Stimulated activated CD4-positive, alpha-beta T cell treated with anti-CD3 and anti-CD28 coated beads, Interleukin-1b, Interleukin-23, amount 100 ng/mL, for 1 hour (primary cell): ENCODE data around the gene STRN4.
A peak's percentile ranks its signal among the peaks of the same experiment; 100 is the strongest.

Experiments used
- DNase-seq, 2 donors: peaks; one replicate each; pipeline ENCODE4 v3.0.0-alpha.2; 2020; ENCODE audit warnings: low read depth in 2 of 2

The STRN4 gene

DNA sequence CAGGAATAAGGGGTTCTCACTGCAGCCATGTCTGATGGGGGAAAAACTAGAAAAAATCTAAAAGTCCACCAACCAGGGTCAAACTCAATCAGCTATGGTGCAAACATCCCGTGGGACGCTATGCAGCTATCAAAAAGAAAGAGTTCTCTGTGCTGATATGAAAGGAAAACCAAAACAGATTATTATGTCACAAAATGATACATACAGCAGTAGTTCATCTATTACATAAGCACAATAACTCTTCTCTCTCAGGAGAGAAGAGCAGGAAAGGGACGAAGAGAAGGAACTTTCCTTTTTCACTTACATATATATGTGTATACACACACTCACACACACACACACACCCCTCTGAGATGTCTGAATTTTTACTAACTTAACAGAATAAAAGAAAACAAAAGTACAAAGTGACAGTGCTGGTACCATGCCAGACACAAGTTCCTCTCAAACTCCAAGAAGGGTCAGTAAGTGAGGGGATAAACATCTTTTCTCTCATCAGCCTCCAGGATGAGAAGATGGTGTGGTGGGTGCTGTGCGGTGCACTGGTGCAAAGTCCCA lies 3.2 kb downstream of the STRN4 start:
- DNase-seq: no peak

DNA sequence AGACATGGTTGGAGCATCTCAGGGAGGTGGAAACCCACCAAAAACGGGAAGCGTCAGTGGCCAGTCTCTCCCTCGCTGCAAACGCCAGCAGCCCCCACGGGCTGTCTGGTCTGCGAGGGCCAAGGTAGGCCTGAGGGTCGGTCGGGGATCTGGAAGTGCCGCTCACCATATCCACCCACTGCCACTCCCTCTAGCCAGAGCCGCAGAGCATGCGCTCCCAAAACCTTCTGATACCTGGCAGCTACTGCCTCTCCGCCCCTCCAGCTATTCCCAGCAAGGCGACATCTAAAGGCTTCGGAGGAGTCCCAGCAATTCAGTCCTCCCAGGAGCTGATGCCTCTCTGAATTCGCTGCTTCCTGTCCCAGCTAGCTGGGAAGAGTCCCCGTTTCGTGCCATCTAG lies 4.8 kb downstream of the STRN4 start:
- DNase-seq: no peak

DNA sequence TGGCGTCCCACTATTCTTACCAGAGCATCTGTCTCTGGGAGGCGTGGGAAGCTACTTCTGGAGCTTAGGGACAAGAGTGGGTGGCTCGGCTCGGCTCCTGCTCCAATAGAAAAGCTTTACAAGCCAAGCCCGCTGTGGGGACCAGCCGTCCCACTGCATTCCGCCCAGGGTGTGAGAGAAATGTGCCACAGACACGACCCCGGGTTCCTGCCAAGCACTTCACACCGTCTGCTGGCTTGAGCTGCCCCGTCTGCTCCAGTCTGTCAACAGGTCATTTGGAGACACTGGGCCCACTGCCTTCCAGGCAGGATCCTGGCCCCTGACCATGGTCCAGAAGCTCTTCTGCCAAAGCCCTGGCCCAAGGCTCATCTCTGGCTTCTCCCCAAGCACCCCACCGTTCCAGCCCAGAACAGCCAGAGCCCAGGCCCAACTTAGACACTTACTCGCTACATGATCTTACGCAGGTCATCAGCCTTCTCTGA lies 6.9 kb downstream of the STRN4 start:
- no peak for DNase-seq

- no peak for DNase-seq
These were observed 8.5 kb downstream of the STRN4 start for GRCh38 chr19:46737761-46738171.

DNA sequence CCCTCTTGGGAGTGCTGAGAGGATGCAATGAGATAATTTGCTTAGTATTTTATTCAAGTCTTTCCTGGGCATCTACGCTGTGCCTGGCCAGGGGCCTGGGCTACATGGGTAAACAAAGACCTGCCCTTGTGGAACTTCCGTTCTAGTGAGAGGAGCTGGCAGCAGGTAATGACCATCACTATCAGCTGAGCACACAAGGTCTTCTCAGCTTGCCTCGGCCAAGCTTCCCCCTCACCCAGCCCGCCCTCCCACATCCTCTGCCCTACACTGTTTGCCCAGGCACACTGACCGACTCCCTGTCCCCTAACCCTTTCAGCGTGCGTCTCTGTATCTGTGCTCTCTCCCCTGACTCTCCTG lies 9.0 kb downstream of the STRN4 start:
- no peak for DNase-seq

- DNase-seq: no peak
These were observed 9.5 kb downstream of the STRN4 start for GRCh38 chr19:46736531-46737297.

DNA sequence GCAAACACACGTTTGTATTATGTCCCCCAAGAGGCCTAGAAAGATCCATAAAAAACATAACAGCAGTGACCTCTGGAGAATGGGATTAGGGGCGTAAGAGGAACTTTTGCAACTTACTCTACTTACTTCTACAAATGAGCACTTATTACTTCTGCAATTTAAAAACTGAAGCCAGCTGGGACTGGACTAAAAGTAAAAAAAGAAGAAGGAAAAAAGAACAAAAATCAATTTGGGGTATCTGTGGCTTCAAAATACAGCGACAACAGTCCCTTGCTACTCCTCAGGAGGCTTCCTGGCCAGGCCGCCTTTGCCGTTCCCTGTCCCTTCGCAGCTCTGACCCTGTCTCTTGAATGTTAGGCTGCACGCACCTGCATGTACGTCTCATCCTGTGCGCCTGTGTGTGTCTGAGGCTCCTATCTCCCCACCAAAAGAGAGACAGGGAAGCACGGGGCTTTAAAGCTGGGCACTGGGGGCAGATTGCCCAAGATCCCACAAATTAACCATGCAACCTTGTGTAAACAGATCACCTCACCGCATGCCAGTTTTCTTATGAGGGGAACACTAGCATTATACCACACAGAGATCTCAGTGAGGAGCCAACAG lies 12.5 kb downstream of the STRN4 start:
- DNase-seq: no peak

- no peak for DNase-seq
These were observed 13.1 kb downstream of the STRN4 start for GRCh38 chr19:46732966-46733689.

DNA sequence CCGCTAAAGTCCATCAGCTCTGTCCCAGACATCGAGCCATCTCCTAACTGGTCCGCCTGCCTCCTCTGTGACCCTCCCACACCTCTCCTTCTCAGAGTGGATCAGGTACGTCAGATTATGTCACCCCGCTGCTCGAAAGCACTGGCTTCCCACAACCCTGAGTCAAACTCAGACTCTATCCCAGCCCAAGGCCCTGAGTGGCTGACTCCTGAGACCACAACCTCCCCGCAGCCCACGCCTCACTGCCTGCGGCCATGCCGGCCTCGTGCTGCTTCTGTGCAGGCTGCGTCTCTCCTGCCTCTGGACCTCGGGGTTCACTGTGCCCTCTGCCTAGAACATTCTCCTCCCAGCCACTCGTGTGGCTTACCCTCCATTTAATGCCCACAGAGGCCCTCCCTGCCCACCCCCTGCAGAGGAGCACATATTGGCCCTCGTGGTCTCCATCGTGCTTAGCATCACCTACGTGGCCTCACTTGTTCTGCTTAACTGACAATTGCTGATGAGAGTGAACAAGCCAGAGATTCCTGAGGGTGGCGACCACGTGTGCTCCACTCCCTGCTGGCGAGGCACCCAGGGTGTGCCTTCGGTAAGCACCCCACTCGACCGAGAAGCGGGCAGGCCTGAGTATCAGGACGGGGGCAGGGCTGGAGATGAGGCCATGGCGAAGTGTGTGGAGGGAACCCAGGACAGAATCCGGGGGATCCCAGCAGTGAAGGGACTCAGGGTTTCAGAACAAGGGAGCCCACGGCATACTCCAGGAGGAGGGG lies 13.9 kb downstream of the STRN4 start:
- DNase-seq: no peak

DNA sequence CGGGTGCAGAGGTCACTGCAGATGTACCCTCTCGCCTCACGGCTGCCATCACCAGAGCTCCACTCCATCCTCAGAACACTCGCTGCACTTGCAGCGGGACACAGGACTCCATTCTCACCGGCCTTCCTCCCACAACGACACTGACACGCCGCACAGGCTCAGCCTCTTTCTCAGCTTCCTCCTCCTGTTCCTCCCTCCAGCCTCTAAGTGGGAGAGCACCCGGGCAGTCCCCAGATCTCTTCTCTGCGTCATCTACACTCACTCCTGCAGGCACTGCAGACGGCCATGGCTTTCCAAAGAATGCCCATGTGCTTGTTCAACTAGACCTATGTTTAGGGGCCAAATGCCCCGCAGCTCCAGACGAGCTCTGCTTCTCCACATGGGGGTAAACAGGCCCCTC lies 14.7 kb downstream of the STRN4 start:
- DNase-seq: no peak

DNA sequence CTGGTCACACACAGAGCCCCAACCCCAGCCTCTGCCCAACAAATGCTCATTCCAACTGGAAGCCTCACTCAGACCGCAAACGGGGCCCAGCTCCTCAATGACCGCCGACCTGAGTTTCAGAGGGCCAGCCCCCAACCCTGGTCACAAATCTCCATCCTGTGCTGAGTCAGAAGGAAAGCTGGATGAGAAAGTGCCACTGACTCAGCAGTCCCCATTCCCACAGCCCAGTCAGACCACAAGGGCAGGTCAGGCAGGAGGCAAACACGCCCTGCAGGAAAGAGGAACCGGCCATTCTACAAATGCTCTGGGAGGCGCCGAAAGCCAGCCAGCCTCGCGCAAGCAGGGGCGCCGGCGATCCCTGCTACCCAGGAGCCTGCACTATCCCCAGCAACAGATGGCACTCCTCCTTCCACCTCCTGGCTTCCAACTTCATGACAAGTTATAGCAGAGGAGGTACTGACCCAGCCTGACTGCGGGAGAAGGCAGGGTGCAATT lies 15.2 kb downstream of the STRN4 start:
- no peak for DNase-seq

DNA sequence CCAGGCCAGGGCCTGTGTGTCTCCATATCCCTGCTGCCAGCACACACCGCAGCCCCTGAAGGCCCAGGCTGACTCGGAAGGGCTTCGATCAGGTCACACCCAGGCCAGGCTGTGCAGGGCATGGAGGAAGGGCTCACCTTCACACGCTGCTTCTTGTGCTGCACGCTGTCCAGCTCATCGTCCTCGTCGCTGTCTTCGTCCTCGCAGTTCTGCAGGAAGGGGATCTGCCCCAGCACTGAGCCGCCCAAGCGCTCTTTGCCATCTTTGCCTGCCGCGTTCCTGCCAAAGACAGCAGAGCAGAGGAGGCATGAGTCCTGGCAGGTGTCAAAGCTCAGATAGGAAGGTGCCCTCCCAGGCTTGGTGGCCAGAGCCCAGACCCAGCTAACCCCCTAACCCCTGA lies 15.7 kb downstream of the STRN4 start:
- no peak for DNase-seq

- no peak for DNase-seq
These were observed 16.1 kb downstream of the STRN4 start for GRCh38 chr19:46730187-46730586.

DNA sequence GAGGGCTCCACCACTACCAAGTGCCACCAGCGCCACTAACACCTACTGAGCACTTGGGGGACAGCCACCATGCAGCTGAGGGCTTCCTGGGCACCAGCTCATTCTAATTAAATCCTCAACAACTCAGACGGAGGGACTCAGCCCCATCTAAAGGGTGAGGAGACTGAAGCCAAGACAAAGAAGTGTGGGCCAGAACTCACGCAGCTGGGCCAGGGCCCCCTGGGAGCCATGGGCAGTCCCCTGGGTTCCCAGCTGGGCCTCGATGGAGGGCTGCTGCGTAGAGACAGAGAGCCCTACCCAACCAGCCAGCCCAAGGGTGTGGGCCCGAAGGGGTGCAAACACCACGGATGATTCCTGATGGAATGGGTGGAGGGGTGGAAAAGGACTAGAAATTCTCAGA lies 16.6 kb downstream of the STRN4 start:
- DNase-seq: no peak

DNA sequence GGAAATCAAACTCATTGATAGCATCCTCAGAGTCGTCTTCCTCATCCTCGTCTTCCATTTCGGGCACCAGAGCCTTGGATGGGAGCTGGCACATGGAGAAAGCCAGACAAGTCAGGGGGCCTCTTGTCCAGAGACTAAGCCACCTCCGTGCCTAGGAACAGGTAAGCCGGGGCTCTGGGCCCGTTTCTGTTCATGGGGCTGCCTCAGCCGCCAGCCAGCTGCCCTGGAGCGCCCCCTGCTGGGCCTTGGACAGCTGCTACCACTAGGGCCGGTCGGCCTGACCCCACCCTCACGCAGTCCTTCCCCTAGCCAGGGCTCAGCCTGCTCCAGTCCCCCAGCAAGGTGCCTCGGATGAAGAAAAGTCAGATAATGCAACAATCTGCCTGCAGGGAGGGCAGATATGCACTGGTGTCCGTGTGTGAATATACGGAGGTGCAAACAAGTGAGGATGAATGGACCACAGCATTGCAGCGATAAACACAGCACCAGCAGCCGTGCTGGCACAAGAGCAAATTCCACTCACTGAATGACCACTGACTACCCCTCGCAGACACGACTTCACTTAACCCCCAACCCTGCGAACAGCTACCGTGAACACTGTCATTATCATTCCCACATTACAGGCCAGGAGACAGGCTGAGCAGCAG lies 17.4 kb downstream of the STRN4 start:
- DNase-seq: peak; percentile 60 to 68

- no peak for DNase-seq
These were observed 18.0 kb downstream of the STRN4 start for GRCh38 chr19:46728208-46728607.

GRCh38 chr19:46727757-46728156 lies 18.5 kb downstream of the STRN4 start:
- DNase-seq: no peak

DNA sequence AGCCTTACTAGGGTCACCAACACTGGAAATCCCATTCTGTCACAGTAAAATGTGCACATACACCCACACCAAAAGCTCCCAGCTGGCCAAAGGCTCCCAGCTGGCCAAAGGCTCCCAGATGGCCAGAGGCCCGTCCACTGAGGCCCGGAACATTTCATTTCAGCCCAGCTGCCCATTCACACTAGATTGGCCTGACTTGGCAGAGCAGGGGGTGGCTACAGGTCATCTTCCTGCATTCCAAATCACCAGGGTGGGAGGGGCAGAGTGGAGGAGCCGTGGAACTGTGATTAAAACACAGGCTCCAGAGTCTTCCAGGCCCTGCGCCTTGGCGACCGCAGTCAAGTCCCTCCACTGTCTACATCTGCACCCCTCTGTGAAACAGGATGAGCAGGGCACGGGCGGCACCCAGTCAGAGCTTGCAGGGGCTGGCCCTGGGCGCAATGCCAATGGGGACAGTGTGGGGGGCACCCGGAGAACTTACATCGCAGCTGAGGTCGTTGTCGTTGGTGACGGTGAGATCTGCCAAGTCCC lies 19.2 kb downstream of the STRN4 start:
- no peak for DNase-seq

DNA sequence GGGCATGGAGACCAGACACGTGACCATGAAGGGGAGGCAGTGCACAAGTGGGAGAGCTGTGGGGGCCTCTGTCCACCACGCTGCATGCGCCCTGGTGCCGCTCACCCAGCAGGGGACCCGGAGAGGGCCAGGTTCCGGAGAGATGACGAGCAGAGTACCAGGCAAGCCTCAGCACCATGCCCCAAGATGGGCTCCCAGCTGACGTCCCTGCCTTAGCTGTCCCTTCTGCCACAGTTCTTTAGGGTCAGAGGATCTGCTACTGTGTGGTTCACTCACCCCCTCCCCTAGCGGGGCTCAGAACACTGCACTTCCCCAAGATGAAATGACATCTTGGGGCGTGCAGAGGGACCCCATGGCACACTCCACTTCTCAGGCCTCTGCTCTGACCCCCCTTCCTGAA lies 19.7 kb downstream of the STRN4 start:
- no peak for DNase-seq

- no peak for DNase-seq
These were observed 20.3 kb downstream of the STRN4 start for GRCh38 chr19:46725859-46726393.
